Activated CD4-positive, alpha-beta T cell treated with anti-CD3 and anti-CD28 coated beads for 36 hours (primary cell): ENCODE measurements around the gene CCDC85C. TPM values are rescaled to one million over a fixed set of nuclear protein-coding genes. Genes with fewer than 3 reads are reported as not detected.

Experiments used
- ATAC-seq: fragments of 200-7000 bp; cut with Tn5 transposase; one replicate; pipeline ENCODE4 v1.10.0; 2021; ENCODE audit warnings: mild to moderate bottlenecking, moderate library complexity
- CTCF ChIA-PET: fragments of 350-600 bp; sonication (Branson Sonifier 250); formaldehyde crosslinking; loops from one replicate; lab custom pipeline; 2021; ENCODE audit warnings: antibody characterized with exemption; lab: Charles Lee
- POLR2A ChIA-PET: fragments of 350-600 bp; sonication (Branson Sonifier 250); formaldehyde crosslinking; loops from one replicate; lab custom pipeline; 2021; ENCODE audit warnings: antibody characterized with exemption, inconsistent platforms; lab: Charles Lee
- DNase-seq: peaks from one replicate; pipeline ENCODE4 v3.0.0-alpha.2; 2020
- H3K27ac Mint-ChIP-seq: one replicate; pipeline ENCODE4 v1.8.0; 2021; ENCODE audit warnings: mixed read lengths
- H3K27me3 Mint-ChIP-seq: one replicate; pipeline ENCODE4 v1.8.0; 2021; ENCODE audit warnings: mixed read lengths
- H3K36me3 Mint-ChIP-seq: one replicate; pipeline ENCODE4 v1.8.0; 2021; ENCODE audit warnings: low read depth, mixed read lengths
- H3K4me1 Mint-ChIP-seq: one replicate; pipeline ENCODE4 v1.8.0; 2021; ENCODE audit warnings: mixed read lengths
- H3K4me3 Mint-ChIP-seq: one replicate; pipeline ENCODE4 v1.8.0; 2021; ENCODE audit warnings: mild to moderate bottlenecking, moderate library complexity, mixed read lengths
- H3K9me3 Mint-ChIP-seq: one replicate; pipeline ENCODE4 v1.8.0; 2021; ENCODE audit warnings: low read depth, mixed read lengths
- intact Hi-C, 2 experiments: fragments of 100-400 bp; cut with DNase I in 1 of 2; cut with micrococcal nuclease in 1 of 2; formaldehyde crosslinking; loops; one replicate each; pipeline versions ENCODE4 v1.14.2 to v1.15.1; 2022 to 2024; cut with DNase I, micrococcal nuclease
- total RNA-seq, 2 experiments: library from RNA; stranded (reverse); gene quantifications; one replicate each; pipeline ENCODE4 v1.2.3, GENCODE V29; 2021

Gene CCDC85C
- total RNA-seq, 2 experiments from 2014 or later, result 6.1 to 6.2 TPM

DNA sequence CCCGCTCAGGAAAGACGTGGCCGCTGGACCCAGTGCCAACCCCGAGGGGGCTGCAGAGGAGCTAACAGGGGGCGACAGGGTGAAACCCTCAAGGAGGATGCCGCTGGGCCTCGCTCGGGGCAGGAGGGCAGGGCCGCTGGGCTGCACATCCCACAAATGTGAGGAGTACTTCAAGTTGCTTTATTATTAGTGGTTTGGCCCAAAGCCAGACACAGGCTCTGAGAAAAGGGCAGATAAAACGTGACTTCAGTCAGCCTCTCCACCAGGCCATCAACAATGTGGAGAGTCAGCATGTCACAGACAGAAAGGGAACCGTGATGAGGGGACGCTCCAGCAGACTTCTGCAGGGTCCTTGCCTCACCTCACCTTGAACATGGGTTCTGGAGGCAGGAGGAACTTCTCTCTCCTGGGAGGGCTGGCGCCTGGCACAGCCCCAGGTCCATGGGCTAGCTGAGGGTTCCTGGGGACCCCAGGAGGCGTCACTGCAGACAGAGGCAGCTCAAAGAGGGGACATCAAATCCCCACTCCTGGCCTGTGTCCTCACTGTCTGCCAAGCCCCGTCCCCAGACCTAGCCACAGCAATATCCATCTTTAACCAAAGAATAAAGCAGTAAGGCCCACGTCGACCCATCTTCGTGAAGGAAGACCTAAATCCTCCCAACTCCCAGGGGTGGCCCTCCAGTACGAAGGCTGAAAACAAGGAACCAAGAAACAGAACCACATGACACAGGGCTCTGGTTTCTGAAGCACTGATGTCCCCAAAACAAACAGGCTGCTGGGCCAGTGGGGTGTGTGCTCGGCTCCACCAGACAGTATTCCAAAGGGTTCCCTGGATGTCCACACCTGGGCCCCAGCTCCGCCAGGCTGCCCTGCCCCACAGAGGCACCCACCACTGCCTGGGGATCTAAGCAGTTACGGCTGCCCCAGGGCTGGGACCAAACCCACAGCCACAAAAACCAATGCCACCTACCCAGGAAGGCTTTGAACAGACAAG lies 35.1 kb downstream of the CCDC85C start:
- Mint-ChIP-seq H3K27me3 (no peaks in the 10 kb centered on the region), H3K9me3 (no peaks in the 10 kb centered on the region), H3K36me3 (no peaks in the 10 kb centered on the region), H3K27ac (no peak overlapping the region), H3K4me3 (no peak overlapping the region), H3K4me1 (no peaks in the 10 kb centered on the region)
- no peak for DNase-seq
- CTCF ChIA-PET, result interaction anchor here (0.6 kb wide), 1 partner anchor 15 kb away, joined by 3 read pairs; no protein-coding TSS in a partner anchor
- no peak for ATAC-seq
- intact Hi-C loops, result no loop called here
- POLR2A ChIA-PET, result no interaction called here

DNA sequence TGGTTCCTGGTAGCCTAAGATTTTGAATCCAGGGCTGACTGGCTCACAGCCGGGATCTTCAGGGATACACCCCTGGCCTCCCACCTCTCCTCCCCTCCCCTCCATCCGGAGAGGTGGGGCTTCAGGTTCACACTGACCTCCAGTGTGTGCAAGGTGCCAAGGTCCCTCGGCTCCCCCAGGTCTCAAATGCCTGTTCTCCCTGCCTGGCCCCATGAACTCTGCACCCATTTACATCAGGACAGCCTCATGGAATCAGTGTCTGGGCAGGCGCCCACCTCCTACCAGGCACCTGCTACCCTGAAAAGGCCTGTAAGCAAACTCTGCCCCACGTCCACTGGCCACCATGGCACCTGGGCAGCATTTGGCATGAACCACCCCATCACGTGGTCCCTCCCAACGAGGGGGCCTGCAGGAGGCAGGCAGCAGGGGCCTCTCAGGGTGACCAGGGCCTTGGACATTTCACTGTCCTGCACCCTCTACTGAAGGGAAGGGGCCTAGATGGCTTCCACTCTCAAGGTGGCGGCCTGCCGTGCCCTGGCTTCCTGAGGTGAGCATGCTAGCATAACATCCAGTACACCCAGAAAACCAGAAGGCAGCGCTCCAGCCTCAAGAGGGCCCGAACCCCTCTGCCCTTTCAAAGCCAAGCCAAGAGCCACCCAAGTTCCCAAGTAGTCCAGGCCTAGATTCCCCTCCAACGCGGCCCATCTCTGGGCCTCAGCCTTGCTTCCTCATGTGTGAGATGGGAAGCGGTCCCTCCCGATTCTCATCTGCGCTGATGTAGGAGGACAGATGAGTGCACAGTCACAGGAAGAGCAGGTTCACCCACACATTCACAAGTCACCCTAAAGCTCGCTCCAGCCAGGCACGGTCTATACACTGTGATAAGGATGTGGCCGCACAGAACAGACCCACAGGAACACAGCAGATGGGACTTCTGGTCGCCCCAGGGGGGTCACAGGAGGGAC lies 37.3 kb downstream of the CCDC85C start:
- Mint-ChIP-seq H3K27ac (no peak overlapping the region), H3K4me1 (no peaks in the 10 kb centered on the region), H3K4me3 (no peak overlapping the region), H3K9me3 (no peaks in the 10 kb centered on the region), H3K27me3 (no peaks in the 10 kb centered on the region), H3K36me3 (no peaks in the 10 kb centered on the region)
- ChIA-PET CTCF (interaction anchor here (0.8 kb wide), 1 partner anchor 556 kb away, joined by 3 read pairs; no protein-coding TSS in a partner anchor), POLR2A (no interaction called here)
- DNase-seq, result no peak
- intact Hi-C loops, result no loop called here
- no peak for ATAC-seq

DNA sequence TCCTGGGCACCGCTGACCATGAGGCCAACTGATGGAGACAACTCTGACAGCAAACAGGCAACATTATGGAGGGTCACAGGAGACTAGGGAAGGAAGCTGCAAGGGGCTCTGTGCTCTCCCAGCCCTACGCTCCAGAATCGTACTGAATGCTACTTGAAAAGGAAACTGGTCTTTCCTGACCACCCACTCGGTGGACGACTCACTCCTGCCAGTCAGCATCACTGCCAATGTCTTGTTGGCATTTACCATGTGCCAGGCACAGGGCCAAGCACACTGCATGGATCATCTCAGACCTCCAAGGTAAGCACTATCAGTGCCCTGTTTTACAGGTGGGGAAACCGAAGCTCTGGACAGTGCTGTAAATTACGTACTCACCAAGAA lies 38.0 kb downstream of the CCDC85C start:
- no peaks in the 10 kb centered on the region for H3K4me1 Mint-ChIP-seq
- DNase-seq (peak; percentile 23), ATAC-seq (no peak)
- H3K9me3 Mint-ChIP-seq, result no peaks in the 10 kb centered on the region
- no peak overlapping the region for H3K4me3 Mint-ChIP-seq
- intact Hi-C loops, result no loop called here
- ChIA-PET CTCF (no interaction called here), POLR2A (no interaction called here)
- no peaks in the 10 kb centered on the region for H3K27me3 Mint-ChIP-seq
- H3K27ac Mint-ChIP-seq, result no peak overlapping the region
- H3K36me3 Mint-ChIP-seq, result no peaks in the 10 kb centered on the region

DNA sequence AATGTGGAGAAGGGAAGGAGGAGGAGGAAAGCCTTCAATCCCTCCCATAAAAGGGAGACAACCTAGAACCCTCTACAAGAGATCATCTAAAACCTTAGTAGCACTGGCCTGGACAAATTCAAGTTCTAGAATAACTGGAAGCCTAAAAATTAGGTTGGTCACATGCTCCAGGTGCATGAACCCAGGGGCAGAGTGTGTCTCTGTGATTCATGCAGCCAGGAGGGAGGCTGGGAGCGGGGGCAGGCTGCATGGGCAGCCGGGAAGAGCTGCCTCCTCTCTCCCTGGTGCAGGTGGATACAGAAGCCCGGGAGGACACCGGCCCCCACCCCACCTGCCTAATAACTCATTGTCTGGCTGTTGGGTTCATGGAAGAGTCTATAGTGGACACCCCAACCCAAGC lies 38.6 kb downstream of the CCDC85C start:
- ATAC-seq (no peak), DNase-seq (no peak)
- Mint-ChIP-seq H3K4me1 (no peaks in the 10 kb centered on the region), H3K27me3 (no peaks in the 10 kb centered on the region), H3K9me3 (no peaks in the 10 kb centered on the region), H3K36me3 (no peaks in the 10 kb centered on the region), H3K27ac (no peak overlapping the region), H3K4me3 (no peak overlapping the region)
- ChIA-PET CTCF (no interaction called here), POLR2A (no interaction called here)
- intact Hi-C loops, result no loop called here

DNA sequence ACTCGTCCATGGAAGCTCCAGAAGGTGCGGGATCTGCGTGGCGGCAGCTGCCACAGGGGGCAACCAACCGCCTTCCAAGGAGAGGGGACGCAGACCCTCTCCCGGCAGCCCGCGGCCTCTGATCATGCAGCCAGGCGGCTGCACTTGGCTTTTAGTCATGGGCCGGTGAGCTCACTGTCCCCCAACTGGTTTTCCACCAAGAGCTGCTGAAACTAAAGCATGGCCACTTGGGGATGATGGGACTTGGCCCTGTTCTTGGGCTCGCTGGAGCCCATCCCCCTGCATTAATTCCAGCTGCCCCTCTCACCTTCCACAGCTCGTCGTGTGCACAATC lies 39.1 kb downstream of the CCDC85C start:
- ATAC-seq (no peak), DNase-seq (no peak)
- Mint-ChIP-seq H3K27ac (no peak overlapping the region), H3K4me3 (no peak overlapping the region), H3K4me1 (no peaks in the 10 kb centered on the region), H3K9me3 (no peaks in the 10 kb centered on the region), H3K27me3 (no peaks in the 10 kb centered on the region), H3K36me3 (no peaks in the 10 kb centered on the region)
- intact Hi-C loops, result no loop called here
- ChIA-PET CTCF (no interaction called here), POLR2A (no interaction called here)

DNA sequence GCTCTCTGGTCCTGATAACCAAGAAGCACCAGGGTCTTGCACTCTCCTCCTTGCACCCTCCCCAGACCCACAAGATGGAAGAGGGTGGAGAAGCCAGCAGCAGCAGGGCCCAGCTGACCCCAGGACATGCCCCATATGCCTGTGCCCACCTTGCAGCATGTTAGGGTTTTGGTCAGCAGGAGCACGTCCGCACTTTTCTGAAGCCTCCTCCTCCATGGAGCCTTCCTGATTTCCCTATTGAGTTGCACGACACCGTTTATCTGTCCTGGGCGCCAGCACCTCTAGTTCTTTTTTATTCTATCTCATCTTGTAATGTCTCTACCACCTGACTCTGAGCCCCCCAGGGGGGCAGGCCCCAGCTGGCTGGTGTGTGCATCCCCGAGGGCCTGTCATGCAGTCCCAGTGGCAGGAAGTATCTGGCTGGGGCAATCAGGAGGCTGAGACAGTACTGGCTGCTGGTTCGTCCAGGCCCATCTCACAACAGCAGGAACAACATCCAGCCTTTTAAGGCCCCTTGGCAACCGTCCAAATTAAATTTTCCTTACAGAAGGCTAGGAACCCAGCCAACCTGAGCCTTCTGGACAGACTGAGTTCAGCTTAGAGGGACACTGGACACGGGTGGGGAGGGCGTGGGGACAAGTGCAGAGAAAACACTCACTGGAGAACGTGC lies 39.6 kb downstream of the CCDC85C start:
- H3K36me3 Mint-ChIP-seq, result no peaks in the 10 kb centered on the region
- H3K4me3 Mint-ChIP-seq, result no peak overlapping the region
- H3K27me3 Mint-ChIP-seq, result no peaks in the 10 kb centered on the region
- CTCF ChIA-PET, result no interaction called here
- no peak for ATAC-seq
- H3K27ac Mint-ChIP-seq, result no peak overlapping the region
- DNase-seq, result no peak
- H3K4me1 Mint-ChIP-seq, result no peaks in the 10 kb centered on the region
- POLR2A ChIA-PET, result no interaction called here
- intact Hi-C loops, result no loop called here
- H3K9me3 Mint-ChIP-seq, result no peaks in the 10 kb centered on the region

DNA sequence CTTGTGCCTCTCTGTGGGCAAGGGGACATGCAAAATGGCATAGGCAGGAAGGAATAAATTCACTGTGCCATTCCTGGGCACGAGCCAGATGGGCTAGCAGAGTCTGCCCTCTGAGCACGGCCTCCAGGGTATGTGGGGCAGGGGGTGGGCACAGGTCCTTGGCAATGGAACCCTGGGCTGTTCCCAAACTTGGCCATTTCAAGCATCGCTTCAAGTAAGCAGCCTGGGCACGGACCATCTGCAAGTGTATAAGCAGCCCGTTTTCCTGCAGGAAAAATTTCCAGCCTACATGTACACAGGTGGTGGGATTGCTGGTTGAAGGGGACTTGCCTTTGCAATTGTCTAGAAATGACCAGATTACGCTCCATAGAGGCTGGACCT lies 40.3 kb downstream of the CCDC85C start:
- intact Hi-C loops, result no loop called here
- no peak for DNase-seq

DNA sequence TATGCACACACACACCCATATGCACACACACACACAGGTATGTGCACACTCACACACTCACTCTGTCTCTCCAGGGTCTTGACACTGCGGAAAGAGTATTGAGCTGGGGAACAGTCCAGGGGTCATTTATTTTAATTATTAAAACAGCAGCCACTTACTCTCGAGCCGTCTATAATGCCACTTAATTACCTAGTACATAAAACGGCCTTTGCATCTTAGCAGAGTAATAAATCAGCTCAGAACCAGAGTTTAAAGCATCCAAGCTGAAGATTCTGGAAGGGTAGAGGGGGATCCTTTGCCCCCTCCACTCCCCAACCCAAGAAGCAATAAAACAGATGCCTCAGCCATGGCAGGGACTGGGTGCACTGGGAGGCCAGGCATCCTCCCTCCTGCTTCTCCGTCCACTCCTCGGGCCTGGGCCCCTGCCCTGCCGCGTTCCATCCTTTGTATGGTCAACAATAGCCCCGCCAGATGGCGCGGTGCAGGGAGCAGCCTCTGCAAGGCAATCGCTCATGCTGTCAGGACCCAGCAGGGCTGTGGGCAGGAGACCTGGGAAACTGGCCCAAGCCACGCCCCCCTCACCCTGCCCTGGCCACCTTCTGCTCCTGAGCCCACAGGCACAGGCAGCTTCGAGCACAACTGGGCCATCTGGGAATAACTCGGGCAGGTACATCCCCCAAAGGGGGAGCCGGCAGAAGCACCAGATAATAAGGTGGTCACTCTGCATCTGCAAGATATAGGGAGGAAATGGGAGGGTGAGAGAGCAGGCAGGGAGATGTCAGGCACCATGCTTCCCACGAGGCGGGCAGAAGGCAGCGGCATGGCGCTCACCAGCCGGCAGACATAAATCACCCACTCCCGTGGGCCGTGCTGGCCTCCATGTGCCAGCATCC lies 40.9 kb downstream of the CCDC85C start:
- Mint-ChIP-seq H3K4me3 (no peak overlapping the region), H3K9me3 (no peaks in the 10 kb centered on the region), H3K4me1 (no peaks in the 10 kb centered on the region), H3K36me3 (no peaks in the 10 kb centered on the region), H3K27me3 (no peaks in the 10 kb centered on the region), H3K27ac (no peak overlapping the region)
- ChIA-PET CTCF (no interaction called here), POLR2A (no interaction called here)
- ATAC-seq, result no peak
- intact Hi-C loops, result no loop called here
- DNase-seq, result no peak

More for the DNA sequence above, 40.3 kb downstream of the CCDC85C start:
- ATAC-seq, result no peak
- CTCF ChIA-PET, result no interaction called here
- Mint-ChIP-seq H3K36me3 (no peaks in the 10 kb centered on the region), H3K4me1 (no peaks in the 10 kb centered on the region), H3K9me3 (no peaks in the 10 kb centered on the region), H3K27ac (no peak overlapping the region), H3K4me3 (no peak overlapping the region), H3K27me3 (no peaks in the 10 kb centered on the region)
- POLR2A ChIA-PET, result no interaction called here

DNA sequence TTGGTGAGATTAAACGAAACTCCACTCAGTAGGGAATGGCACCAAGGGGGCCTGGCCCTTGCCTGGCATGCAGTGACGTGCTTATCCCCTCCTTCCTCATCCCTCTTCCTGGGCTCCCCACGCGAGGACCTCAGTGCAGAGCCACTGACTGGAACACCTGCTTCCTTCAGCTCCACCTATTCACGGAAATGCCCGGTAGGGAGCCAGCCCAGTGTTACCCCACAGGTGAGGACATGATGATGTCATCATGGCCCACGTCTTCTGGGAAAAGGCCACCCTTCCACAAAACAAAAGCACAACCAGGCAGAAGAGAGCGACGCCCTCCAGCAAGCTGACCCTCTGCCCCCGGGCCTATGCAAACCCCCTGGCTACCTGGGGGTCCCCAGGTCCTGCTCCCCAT lies 42.1 kb downstream of the CCDC85C start:
- no peaks in the 10 kb centered on the region for H3K9me3 Mint-ChIP-seq
- intact Hi-C loops, result no loop called here
- H3K4me1 Mint-ChIP-seq, result no peaks in the 10 kb centered on the region
- H3K27me3 Mint-ChIP-seq, result no peaks in the 10 kb centered on the region
- H3K36me3 Mint-ChIP-seq, result no peaks in the 10 kb centered on the region
- ChIA-PET CTCF (no interaction called here), POLR2A (no interaction called here)
- no peak overlapping the region for H3K27ac Mint-ChIP-seq
- no peak overlapping the region for H3K4me3 Mint-ChIP-seq
- ATAC-seq (no peak), DNase-seq (no peak)

DNA sequence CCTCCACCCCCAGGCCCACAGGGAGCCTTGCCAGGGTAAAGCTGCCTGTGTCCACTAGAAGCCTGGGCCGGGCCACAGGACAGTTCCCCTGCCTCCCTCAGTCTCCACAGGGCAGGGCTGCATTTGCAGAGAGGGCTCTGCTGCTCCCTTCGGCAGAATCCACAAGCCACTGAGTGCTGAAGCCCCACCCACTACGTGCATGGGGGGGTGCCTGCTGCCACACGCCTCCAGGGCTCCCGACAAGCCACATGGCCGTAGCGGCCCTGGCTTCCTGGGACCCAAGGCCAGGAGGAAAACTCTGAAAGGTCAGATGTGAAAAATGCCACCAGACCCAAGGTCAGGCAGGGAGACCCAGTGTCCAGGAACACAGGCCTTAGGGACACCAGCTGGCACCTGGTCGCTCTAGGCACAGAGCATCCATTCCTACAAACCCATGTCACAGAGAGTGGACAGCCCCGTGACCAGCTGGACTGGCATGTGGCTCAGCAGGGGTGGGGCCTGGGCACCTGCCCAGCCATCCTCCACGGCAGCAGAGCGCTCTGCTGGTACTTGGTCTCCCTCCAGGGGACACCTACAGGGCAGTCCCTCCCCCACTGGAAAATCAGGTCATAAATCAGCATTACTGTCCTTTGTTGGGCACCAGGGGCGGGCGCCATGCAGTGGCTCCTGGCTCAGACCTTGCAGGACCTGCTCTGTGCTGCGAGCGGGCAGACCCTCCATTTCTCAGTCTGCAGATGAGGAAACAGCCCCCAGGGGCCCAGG lies 42.9 kb downstream of the CCDC85C start:
- Mint-ChIP-seq H3K36me3 (no peaks in the 10 kb centered on the region), H3K27ac (no peak overlapping the region), H3K27me3 (no peaks in the 10 kb centered on the region), H3K4me1 (no peaks in the 10 kb centered on the region), H3K4me3 (no peak overlapping the region), H3K9me3 (no peaks in the 10 kb centered on the region)
- DNase-seq, result no peak
- intact Hi-C loops, result no loop called here
- ATAC-seq, result no peak
- ChIA-PET POLR2A (no interaction called here), CTCF (no interaction called here)
